Stimulated activated CD4-positive, alpha-beta T cell treated with anti-CD3 and anti-CD28 coated beads, TNF-alpha, amount 100 ng/mL, for 24 hours (primary cell): ENCODE measurements around the gene PC.
A peak's percentile ranks its signal among the peaks of the same experiment; 100 is the strongest.

Experiments
- DNase-seq, 3 experiments: peaks; one replicate each; pipeline ENCODE4 v3.0.0-alpha.2; 2020; ENCODE audit warnings: low read depth in 3 of 3

PC gene

DNA sequence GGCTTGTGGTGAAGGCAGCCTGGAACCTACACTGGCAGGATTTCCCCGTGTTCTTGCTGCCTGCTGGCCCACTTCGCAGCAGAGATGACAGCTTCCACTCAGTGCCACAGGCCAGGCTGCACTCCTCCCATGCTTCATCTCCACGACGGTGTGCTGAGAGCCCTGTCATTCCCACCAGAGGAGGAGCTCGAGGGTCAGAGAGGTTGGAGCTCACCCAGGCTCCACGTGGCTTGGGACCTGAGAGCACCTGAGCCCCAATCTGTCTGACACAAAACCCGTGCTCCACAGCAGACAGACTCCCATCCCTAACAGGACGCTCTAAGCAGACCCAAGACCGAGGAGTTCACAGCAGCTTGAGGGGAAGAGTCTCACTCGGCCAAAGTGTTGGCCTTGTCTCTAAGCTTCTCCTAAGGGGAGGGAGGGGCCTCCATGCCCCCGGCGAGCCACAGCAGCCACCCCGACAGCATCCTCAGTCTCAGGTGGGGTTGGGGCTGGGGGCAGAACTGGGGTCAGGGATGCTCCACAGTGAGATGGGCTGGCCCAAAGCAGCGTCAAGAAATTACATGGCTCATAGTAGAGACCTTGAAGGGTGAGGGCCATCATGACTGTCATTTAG lies 90.7 kb downstream of the PC start:
- no peak for DNase-seq

DNA sequence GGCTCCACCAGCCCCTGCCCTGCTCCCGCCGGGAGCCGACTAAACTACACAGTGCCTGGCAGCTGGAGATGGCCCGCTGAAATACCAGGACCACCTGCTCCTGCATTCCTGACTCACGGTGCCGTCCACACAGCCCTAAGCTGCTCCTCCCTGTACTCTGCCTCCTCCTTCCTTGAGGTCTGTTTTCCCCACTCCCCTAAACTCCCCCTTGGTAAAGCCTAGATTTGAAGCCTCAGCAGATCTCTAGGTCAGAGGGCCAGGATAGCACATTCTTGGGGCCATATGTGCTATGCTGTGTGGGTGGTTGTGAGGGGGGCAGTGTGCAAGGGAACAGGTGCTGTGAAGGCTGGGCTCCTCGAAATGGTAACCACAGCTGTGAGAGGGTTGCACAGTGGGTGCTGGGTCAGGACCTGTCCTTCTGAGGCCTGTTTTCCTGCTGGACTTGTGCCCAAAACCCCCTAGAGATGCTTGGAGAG lies 91.6 kb downstream of the PC start:
- no peak for DNase-seq

DNA sequence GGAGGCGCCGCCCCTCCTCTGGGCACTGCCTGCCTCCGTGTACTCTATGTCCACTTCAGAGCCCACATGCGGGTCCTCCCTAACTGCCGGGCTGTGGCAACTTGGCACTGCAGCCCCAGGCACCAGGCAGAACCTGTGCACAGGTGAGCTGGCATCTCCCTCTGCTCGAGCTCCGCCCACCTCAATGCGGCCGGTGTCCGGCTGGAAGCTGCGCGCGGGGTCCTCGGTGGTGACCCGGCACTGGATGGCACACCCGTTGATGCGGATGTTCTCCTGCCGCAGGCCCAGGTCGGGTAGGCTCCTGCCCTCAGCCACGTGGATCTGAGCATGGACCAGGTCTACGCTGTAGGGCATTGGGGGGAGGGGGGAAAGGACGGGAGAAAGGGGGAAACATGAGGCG lies 92.2 kb downstream of the PC start:
- no peak for DNase-seq

DNA sequence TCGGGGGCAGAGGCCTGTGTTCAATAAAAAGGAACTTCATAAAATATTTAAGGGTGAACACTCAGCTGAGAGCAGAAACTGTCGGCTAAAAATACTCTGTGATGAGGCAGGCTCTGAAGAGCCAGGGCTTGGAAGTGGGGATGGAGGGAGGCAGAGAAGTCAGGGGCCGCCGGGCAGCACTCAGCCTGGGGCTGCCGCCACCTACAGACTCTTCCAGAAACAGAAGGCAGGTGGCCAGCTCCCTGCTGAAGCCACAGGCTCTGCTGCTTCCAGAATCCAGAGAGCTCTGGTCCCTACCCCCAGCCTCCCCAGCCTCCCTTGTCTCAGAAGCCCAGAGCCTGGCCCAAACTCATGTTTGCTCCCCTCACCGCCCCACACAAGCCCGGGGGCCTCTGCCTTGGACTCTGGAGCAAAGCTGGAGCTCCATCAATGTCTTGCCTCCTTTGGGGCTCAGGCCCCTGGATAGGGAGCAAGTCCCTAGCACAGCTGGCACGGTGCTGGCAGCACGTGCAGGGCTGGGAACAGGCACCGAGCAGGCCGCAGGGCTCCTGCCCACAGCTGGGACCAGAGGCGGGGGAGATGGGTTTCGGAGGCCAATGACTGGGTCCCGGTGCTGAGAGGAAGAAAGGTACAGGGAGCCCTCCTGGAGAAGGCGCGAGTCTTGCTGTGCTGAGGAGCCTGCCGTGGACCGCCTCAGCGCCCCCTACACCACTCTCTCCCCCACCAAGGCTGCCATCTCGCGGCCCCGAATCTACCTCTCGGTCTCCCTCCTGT lies 93.1 kb downstream of the PC start:
- DNase-seq: no peak

DNA sequence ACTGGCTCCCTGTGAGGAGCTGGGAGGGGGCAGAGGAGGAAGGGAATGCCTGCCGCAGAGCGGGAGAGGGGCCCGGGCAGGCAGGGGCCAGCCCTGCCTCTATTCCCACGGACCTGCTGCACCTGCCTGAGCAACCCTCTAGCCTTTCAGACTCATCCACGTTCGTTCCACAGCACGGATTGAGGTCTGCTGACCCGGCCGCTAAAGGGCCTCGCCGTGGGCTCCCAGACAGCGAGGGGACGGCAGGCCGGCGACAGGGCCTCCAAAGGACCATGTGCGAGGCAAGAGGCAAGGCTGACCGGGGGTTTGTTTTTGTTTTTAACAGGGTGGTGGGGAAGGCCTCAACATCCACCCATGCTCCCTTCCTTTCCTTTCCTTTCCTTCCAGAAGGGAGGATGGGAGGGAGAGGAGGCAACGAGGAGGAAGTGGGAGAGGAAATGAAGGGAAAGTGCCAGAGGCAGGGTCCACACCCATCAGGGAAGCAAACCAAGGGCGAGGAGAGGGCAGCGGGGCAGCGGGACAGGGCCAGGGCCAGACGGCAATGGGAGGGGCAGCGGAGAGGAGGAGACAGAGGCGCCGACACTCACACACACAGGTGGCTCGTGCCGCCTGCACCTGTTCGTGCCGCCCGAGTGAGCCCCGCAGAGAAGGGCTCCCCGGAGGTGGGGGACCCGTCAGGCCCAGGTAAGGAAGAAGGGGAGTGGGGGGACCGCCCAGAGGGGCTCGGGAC lies 93.8 kb downstream of the PC start:
- no peak for DNase-seq

DNA sequence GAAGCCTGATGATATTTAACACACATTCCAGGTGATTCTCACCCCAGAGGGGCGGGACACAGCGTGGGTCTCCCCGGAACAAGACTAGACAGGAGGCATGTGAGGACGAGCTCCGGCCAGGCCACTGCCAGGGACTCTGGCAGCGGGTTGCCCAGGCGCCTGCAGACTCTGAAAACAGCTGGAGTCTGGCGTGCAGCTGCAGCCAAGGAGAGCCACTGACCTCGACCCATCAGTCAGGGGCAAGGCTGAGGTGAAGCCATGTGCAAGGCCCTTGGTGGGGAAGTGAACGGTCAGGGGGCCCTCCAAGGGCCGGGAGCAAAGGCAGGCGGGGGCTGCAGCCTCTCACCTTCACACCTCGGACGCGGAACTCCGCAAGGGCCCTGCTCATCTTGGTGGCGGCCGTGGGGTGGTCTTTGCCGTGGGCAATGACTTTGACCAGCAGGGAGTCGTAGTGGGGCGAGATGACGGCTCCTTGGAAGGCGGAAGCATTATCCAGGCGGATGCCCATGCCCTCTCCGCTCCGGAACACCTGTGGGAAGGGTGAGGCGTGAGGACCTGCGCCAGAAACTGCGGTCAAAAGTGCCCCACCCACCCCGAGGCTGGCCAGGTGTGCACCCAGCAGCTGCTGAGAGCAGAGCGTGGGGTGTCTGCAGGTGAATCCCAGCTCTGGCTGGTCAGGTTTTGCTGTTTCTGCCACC lies 94.6 kb downstream of the PC start:
- no peak for DNase-seq

DNA sequence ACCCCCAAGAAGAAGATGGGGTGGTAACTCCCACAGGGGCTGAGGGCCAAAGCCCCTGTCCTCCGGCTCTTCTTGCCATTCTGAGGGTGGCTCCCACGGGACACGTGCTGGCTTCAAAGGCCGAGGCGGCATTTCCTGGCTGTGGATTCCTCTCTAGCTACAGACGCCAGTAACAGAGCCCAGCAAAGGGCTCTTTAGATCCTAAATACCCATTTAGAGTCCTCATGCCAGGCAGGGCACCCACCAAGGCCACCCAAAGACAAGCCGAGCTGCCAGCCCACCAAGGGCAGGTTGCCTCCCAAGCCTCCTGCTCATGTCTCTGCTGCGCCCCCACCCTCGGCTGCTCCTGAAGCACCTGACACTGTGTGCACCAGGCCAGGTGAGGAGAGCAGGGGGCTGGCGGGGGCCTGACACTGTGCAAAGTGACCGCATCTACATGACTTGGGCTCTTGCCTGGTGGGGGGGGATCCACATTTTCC lies 95.6 kb downstream of the PC start:
- DNase-seq: no peak

DNA sequence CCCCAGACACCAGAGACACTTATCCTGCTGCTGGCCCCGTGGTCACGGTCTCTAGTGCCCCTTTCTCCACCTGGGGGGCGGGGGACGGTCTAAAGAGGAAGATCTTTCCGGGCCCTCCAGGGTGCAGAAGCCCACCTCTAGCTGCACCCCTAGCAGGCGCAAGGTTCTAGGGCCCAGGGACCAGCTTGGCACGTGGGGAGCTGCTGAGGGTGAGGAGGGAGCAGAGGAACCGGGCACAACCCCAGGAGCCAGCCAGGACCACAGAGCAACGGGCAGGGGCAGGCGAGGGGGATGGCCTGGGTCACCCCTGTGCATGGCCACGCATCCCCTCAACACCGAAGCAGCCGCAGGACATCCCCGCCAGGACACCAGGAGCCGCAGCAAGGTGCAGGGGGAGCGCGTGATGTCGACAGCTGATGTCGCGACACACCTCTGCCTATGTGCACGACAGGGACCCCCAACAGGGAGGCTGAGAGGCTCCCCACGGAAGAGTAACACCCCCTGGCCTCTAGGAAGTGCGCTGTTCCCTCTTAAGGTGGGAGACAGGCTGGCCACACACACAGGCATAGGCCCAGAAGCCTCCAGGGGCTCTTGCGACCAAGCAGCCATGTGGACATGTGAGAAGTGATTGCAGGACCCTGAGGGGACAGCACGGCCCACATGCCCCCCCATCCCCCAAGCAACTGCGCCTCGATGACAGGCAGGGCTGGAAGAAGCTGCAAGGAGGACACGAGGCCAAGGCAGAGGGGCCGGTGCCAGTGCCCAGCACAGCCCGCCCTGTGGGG lies 96.2 kb downstream of the PC start:
- no peak for DNase-seq

DNA sequence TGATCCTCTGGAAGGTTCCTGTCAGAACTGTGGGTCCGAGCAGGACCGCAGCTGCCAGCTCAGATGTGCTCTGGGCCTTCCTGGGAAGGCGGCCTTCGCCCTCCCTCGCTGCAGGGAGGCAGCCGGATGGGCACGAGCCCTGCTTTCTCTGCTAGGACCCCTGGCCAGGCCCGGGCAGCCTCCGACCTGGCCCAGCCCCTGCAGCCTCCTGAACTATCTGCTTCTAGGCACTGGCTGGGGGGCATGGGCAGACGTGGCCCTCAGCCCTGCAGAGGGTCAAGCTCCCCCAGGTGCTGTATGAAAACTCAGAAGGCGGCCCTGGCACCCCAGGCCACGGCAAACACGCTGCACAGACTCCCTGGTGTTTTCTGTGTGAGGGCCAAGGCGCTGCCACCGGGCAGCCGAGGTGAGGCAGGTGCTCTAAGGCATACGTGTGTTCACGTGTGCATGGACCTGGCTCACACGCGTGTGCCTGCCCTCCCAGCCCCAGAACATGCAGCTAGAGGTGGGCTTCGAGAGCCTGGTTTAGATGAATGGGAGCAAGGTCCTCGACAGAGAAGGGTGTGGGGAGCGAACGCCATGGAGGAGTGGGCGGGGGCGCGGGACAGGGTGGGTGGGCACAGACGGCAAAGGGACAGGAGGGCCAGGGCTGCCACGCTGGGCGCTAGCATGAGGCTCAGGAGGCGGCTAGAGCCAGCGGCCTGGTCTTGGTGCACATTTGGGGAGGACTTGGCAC lies 97.0 kb downstream of the PC start:
- DNase-seq: no peak

DNA sequence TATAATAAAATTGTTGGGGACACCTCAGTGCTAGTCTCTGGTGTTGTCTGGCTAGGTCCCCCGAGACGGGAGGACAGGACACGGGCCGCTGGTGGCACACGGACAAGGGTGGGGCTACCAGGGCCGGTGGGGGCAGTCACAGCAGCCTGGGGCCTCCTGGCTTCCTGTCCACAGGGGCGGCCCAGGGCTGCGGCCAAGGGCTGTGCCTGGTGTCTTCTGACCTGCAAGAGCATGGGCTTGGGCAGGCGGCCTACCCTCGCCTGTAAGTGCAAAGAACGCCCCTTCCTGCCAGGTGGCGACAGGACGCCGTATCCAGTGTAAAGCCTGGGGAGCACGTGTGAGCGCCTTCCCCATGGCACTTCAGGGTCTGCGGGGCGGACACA lies 97.7 kb downstream of the PC start:
- no peak for DNase-seq

DNA sequence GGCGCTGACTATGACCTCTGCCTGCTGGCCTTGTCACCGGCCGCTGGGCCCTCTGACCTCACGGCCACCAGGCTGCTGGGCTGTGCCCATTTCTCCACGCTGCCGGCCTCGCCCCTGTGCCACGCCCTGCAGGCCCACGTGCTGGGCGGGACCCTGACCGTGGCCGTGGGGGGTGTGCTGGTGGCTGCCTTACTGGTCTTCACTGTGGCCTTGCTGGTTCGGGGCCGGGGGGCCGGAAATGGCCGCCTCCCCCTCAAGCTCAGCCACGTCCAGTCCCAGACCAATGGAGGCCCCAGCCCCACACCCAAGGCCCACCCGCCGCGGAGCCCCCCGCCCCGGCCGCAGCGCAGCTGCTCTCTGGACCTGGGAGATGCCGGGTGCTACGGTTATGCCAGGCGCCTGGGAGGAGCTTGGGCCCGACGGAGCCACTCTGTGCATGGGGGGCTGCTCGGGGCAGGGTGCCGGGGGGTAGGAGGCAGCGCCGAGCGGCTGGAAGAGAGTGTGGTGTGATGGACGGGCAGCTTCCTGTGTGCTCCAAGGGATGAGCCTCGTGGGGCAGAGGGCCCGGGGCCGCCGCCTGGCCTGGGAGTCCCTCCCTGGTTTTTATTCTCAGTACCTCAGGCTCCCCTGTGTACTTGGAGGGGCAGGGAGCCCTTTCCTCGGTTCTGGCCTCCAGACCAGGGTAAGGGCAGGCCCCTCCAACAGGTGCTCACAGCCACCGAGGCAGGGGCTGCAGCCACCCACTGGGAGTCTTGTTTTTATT lies 98.3 kb downstream of the PC start:
- no peak for DNase-seq

DNA sequence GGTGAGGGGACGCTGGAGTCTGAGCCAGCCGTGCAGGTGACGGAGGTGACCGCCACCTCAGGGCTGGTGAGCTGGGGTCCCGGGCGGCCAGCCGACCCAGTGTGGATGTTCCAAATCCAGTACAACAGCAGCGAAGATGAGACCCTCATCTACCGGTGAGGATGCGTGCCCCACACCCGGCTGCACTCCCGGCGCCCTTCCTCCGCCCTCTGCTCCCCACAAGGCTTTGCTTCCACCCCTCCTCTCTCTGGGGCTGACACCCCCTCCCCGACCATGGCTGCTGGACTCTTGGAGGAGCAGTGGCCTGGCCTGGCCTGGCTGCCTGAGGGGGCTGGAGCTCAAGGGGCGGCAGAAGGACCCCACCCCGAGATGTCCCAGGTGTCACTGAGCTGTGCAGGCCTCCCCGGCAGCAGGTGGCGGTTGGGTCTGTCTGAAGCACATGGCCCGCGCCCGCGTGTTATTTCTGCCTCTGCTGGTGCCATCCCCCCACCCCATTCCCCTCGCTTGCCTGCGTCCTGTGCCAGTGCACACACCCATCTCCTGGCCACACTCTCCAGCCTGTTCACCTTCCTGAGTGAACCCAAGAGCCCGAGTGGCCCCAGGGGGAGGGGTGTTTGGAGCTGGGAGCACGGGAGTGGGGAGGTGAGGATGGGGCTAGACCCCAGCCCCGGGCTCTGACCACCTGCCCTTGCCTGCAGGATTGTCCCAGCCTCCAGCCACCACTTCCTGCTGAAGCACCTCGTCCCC lies 99.1 kb downstream of the PC start:
- DNase-seq: no peak

DNA sequence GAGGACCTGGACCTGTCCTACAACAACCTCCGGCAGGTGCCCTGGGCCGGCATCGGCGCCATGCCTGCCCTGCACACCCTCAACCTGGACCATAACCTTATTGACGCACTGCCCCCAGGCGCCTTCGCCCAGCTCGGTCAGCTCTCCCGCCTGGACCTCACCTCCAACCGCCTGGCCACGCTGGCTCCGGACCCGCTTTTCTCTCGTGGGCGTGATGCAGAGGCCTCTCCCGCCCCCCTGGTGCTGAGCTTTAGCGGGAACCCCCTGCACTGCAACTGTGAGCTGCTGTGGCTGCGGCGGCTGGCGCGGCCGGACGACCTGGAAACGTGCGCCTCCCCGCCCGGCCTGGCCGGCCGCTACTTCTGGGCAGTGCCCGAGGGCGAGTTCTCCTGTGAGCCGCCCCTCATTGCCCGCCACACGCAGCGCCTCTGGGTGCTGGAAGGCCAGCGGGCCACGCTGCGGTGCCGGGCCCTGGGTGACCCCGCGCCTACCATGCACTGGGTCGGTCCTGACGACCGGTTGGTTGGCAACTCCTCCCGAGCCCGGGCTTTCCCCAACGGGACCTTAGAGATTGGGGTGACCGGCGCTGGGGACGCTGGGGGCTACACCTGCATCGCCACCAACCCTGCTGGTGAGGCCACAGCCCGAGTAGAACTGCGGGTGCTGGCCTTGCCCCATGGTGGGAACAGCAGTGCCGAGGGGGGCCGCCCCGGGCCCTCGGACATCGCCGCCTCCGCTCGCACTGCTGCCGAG lies 99.8 kb downstream of the PC start:
- DNase-seq: no peak

DNA sequence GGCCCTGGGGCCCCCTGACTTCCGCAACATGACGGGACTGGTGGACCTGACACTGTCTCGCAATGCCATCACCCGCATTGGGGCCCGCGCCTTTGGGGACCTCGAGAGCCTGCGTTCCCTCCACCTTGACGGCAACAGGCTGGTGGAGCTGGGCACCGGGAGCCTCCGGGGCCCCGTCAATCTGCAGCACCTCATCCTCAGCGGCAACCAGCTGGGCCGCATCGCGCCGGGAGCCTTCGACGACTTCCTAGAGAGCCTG lies 100.3 kb downstream of the PC start:
- DNase-seq: no peak

DNA sequence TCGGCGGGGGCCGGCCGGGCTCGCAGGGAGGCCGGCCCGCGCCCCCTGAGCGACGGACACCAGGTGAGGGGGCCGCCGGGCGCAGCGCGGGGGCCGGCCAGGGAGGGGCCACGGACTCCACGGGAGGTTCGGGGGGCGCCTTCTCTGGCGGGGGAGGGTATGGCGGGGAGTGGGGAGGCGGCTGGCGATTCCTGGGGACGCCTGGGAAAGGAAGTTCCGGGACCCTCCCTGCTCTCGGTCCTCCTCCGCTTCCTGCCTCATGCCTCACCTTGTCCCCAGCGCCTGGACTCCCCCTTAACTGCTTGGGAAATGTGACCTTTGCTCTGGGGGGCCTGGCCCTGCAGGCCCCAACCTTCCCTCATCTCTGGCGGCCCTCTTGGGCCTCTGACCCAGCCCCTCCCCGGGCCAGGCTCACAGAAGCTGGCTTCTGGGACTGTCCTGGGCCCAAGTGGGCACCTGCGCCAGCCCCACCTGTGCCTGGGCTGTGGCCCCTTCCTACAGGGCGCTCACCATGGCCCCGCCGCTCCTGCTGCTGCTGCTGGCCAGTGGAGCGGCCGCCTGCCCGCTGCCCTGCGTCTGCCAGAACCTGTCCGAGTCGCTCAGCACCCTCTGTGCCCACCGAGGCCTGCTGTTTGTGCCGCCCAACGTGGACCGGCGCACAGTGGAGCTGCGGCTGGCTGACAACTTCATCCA lies 100.8 kb downstream of the PC start:
- DNase-seq: no peak

DNA sequence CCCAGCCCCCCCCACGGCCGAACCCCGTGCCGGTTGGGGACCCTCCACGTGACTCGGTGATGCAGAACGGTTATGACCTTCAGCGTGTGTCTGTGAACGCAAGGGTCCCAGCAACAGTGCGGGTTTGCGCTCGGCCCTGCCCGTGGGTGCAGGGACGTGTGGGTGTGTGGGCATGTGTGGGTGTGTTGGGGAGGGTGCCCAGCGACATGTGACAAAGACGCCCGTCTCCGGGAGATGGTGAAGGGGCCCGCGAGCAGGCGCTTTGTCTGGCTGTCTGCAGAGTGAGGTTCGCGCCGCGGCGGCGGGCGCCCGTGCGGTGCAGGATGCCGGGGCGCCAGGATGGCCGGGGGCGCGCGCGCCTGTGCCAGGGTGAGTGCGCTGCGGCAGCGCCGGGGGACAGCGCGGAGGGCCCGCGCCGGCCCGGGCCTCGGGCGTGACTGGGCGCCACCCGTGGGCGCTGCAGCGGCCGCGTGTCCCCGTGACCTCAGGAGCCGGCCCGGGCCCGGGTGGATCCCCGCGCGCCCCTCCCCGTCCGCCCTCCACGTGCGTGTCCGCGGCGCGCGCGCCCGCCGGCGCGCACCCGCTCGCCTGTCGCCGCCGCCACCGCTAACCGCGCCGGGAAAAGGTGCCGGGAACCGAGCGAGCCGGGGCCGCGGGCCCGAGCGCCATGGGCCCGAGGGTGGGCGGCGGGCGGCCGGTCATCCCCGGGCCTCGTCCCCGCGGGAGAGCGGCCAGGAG lies 101.5 kb downstream of the PC start, which contains the start of gene LRFN4:
TSS of gene LRFN4 (plus strand) at position 569 of the 738 bp plus-strand sequence. CDS start 681 bp downstream, outside the sequence.
- DNase-seq: peak in 1 of 3 experiments; percentile 36
